C1 segment of cervical spinal cord (tissue), 14 donors: ENCODE results near the gene RCN2.

Source experiments
- DNase-seq, 14 donors: peaks; one replicate each; lab custom pipeline; 2025; lab: John Stamatoyannopoulos, UW

Gene RCN2

GRCh38 chr15:76994496-76994895, 62.9 kb downstream of the RCN2 start:
- no peak for DNase-seq

DNA sequence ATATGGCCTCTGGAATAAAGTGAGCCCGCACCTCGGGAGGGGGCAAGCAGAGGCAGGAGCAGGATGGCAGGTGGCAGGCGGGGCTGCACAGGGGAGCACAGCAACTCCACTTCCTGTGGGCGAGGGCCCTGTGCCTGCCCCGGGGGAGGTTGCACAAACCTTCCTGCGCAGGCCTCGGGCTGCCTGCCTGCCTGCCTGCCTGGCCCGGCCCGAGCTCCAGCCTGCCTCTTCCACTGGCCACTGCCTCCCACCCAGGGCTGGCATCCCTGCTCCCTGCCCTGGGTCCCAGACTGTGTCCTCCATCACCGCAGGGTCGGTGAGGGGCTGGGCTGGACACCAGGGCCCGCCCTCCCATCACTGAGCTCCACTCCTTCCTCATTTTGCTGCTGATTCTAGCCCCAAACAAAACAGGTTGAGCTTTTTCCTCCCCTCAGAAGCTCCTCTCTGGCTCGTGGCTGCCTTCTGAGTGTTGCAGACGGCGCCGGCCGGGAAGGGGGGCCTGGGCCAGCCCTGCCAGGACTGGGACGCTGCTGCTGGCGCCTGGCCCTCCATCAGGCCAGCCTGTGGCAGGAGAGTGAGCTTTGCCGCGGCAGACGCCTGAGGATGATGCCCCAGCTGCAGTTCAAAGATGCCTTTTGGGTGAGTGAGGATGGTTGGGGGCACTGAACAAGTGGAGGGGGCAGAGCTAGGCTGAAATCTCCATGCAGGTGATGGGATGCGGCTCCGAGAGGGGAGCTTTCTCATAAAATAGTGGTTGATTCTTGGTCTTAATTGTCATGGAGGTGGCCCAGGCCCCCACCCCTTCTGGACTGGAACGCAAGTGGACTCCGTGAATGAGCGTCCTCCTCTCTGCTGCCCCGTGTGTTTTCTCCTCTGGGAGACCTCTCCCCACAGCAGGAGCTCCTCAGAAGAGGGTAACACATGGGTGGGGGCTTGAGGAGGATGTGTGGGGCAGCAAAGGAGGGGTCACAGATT, 63.7 kb downstream of the RCN2 start, which contains the start of gene PSTPIP1:
TSS of gene PSTPIP1 (plus strand) at position 156 of the 975 bp plus-strand sequence. CDS start at position 604, 448 bp downstream.
- peak in 12 of 14 donors; percentile 19 to 76 (median 42) for DNase-seq

- no peak for DNase-seq
Measured at GRCh38 chr15:76996076-76996525, 64.6 kb downstream of the RCN2 start.

- DNase-seq, result peak in 6 of 14 donors; percentile 9 to 79 (median 23)
Measured at GRCh38 chr15:76996526-76997401, 65.2 kb downstream of the RCN2 start.

DNA sequence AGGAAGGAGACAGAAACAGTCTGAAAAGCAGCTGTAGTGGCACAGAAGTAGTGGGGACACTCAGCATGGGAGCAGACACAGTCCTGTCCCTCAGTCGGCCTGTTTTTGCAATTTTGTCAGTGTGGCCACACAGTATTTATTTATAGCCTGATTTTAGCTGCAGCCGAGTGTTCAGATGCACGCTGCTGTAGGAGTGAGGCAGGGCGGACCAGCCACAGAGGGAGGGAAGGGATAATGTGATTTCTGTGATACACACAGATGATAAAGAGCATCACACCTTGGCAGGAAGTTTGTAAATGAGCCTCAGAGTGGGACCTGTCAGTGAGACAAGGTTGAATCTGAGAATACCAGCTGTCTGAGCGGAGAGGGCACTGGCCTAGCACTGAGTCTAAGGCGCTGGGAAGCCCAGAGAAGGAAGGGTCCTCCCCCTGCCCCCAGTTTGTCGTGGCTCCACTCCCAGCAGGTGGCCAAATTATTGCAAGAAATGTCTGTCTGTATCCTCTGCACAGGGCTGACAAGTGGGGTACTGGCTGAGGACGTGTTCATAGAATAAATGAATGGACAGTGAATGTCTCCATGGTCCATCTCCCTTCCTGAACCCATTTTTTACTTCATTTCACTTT, 67.2 kb downstream of the RCN2 start:
- no peak for DNase-seq

GRCh38 chr15:76999996-77000395, 68.4 kb downstream of the RCN2 start:
- DNase-seq, result no peak

GRCh38 chr15:77001351-77001750, 69.8 kb downstream of the RCN2 start:
- no peak for DNase-seq

DNA sequence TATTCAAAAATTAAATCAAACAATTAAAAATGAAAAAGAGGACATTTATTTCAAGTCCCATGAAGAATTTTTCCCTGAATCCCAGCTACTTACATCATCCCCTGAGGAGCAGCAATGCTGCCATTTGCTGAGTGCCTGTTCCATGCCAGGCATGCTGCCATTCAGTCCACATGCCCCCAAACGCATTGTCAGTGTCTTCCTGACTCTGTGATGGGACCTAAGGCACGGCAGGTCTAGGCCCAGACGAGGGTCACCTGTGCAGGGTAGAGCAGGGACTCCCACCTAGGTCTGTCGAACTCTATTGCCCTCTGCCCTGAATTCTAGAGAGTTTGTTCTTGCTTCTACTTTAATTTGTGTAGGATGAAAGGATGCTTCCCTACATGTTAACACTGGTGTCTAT, 70.4 kb downstream of the RCN2 start:
- no peak for DNase-seq

- DNase-seq, result no peak
Measured at GRCh38 chr15:77002436-77002835, 70.9 kb downstream of the RCN2 start.

- peak in 7 of 14 donors; percentile 11 to 50 (median 34) for DNase-seq
Measured at GRCh38 chr15:77002954-77003912, 71.7 kb downstream of the RCN2 start.
